Inferior parietal cortex (tissue), 1 donor: Measurements from ENCODE around the gene SPN.
"Not testable (repeated sequence)": the region's sequence is repeated elsewhere in the genome, so short reads cannot be mapped to it uniquely, and the experiment has no call there.

Experiments used
- DNase-seq: peaks from one replicate; pipeline ENCODE4 v3.0.0-alpha.2; 2016; ENCODE audit errors: extremely low spot score

Gene SPN

GRCh38 chr16:29645694-29646187 is 17.3 kb upstream of the SPN start:
- DNase-seq, result peak; percentile 29

DNA sequence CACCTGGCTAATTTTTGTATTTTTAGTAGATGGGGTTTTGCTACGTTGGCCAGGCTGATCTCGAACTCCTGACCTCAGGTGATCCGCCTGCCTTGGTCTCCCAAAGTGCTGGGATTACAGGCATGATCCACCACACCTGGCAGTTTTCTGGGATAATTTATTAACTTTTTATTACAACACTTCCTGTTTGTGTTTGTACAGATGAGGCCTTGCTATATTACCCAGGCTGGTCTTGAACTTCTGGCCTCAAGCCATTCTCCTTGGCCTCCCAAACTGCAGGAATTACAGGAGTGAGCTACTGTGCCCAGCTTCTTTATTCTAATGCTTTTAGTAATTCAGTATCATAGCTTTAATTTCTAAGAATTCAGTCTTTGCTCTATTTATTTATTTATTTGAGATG is 16.1 kb upstream of the SPN start:
- DNase-seq, result no peak

DNA sequence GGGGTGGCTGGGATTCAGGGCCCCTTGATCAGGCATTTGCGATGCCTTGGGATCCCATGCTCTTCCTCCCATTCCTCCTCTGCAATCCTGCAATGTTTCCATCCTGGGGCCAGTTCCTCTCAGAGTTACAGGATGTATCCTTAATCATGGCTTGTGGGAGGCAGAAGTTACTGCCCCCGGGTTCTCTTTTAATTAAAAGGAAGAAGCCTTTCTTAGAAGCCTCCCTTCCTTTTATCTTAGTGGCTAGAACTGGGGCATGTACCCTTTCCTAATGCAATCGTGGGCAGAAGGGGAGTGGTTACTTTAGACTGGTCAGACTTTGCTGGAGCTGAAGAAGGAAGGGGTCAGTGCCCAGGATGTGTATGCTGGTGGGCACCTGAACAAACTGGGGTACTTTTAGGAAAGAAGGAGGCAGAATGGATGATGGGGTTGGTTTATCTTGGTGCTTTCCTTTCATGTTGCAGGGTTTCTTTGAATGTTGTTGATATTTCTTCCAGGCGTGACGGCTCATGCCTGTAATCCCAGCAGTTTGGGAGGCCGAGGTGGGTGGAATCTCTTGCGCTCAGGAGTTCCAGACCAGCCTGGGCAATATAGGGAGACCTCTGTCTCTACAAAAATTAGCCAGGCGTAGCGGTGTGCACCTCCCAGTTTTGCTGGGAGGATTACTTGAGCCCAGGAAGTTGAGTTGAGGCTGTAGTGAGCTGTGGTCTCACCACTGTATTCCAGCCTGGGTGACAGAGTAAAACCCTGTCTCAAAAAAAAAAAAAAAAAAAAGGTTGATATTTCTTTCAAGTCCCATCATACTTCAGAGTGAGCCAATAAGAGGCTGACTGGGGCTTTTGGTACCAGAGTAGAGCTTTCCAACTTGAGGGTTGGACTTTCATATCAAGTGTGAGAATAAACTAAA is 13.2 kb upstream of the SPN start:
- DNase-seq, result no peak

GRCh38 chr16:29650771-29651170 is 12.3 kb upstream of the SPN start:
- no peak for DNase-seq

DNA sequence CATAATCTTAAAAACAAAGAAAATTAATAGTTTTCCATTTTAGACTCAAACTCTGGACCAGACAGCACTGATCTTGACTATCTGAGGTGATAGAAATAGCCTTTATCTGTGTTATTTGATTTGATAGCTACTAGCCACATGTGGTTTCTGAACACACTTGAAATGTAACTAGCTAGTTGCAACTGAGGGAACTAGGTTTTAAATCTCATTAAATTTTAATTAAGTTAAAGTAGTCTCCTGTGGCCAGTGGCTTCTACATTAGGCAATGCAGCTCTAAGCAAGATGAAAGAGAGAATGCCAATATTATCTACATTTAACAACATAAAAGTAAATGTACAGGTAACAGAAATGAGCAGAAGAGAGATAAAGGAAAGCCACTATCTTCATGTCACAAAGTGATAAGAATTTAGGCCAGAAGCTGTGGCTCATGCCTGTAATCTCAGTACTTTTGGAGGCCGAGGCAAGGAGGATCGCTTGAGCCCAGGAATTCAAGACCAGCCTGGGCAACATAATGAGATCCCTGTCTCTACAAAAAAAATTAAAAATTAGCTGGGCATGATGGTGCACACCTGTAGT is 11.2 kb upstream of the SPN start:
- no peak for DNase-seq

GRCh38 chr16:29653471-29653870 is 9.6 kb upstream of the SPN start:
- DNase-seq, result no peak

DNA sequence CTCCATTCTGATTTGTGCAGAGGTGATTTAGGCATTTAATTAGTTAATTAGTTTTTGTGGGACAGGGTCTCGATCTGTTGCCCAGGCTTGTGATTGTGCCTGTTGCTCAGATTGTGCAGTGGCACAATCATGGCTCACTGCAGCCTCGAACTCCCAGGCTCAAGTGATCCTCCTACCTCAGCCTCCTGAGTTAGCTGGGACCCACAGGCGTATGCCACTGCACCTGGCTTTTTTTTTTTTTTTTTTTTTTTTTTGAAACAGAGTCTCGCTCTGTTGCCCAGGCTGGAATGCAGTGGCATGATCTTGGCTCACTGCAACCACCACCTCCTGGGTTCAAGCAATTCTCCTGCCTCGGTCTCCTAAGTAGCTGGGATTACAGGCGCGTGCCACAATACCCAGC is 9.2 kb upstream of the SPN start:
- DNase-seq, result not testable (repeated sequence)

DNA sequence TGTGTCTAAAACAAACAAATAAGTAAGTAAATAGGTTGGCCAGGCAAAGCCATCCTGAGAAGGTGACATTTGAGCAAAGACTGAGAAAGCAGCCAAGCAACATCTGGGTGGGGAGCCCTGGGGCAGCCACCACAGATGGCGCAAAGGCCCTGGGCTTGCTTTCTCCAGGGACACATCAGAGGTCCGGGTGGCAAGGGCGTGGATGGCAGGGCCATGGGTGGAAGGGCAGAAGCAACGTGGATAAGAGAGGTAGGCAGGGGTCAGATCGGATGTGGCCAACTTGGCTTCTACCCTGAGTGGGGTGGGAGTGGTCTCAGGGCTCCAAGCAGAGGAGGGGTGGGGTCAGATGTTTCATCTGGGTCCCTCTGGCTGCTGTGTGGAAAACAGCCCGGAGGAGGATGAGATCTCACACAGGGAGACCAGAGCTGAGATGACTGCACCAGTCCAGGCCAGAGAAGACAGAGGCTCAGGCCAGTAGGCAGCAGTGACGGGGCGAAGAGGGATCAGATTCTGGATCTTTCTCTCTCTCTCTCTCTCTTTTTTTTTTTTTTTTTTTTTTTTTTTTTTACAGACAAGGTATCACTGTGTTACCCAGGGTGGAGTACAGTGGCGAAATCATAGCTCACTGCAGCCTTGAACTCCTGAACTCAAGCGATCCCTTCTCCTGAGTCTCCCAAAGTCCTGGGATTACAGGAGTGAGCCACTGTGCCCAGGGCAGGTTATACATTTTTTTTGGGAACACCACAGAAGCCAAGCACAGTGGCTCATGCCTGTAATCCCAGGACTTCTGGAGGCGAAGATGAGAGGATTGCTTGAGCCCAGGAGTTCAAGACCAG is 6.1 kb upstream of the SPN start:
- no peak for DNase-seq

DNA sequence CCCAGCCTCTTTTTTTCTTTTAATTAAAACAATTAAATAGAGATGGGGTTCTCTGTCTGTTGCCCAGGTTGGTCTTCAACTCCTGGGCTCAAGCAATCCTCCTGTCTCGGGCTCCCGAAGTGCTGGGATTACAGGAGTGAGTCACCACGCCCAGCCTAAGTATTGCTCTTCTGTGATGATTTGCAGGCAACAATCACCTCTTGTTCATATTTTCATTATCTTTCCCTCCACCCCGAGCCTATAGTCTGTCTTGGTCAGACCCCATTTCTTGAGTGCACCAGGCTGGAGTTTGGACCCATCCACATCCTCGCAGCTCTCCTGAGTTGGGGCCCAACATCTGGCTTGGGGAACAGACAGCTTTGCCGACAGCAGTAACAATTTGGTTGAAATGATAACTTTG is 4.3 kb upstream of the SPN start:
- no peak for DNase-seq

GRCh38 chr16:29662000-29662728 is 883 bp upstream of the SPN start:
- no peak for DNase-seq

DNA sequence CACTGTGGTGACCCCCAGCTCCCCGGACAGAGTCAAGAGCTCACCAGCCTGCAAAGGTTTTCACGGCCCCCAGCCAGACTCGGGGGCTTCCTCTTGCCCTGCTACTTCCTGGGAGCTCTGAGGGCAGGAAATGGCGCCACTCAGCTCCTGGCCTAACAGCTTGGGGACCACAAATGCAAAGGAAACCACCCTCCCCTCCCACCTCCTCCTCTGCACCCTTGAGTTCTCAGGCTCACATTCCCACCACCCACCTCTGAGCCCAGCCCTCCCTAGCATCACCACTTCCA is 375 bp upstream of the SPN start:
- DNase-seq, result no peak

- DNase-seq, result no peak
Measured at GRCh38 chr16:29663807-29664090, 702 bp downstream of the SPN start.

DNA sequence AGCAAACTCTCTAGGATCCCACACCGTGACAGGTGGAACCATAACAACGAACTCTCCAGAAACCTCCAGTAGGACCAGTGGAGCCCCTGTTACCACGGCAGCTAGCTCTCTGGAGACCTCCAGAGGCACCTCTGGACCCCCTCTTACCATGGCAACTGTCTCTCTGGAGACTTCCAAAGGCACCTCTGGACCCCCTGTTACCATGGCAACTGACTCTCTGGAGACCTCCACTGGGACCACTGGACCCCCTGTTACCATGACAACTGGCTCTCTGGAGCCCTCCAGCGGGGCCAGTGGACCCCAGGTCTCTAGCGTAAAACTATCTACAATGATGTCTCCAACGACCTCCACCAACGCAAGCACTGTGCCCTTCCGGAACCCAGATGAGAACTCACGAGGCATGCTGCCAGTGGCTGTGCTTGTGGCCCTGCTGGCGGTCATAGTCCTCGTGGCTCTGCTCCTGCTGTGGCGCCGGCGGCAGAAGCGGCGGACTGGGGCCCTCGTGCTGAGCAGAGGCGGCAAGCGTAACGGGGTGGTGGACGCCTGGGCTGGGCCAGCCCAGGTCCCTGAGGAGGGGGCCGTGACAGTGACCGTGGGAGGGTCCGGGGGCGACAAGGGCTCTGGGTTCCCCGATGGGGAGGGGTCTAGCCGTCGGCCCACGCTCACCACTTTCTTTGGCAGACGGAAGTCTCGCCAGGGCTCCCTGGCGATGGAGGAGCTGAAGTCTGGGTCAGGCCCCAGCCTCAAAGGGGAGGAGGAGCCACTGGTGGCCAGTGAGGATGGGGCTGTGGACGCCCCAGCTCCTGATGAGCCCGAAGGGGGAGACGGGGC is 1.3 kb downstream of the SPN start:
- no peak for DNase-seq

DNA sequence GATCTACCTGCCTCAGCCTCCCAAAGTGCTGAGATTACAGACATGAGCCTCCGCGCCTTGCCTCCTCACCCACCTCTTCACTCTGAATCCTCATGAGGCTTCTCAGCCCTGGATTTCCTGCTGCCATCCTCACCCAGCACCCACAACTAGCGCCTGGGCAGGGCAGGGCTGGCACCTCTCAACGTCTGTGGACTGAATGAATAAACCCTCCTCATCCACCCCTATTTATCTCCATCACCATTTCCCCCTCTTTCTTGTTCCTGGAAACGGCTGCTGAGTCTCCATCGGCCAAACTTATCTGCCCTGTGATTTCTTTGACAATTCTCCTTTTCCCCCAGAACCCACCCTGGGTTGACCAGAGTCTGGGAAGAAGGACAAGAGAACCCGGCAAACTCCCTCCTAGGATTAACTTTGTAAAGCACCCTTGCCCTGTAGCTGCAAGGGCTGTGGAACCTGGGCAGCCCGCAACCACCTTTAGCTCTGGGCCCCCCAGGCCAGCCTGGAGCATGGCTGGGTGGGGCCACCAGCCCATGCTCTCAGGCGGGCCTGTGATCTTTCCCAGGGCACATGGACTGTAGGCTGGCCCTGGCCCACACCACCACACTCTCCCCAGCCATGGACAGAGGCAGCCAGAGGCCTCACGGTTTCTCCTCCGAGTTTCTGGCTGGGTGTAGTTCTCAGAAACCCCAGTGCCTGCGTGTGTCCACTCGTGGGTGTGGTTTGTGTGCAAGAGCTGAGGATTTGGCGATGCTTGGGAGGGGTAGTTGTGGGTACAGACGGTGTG is 2.4 kb downstream of the SPN start:
- no peak for DNase-seq

- DNase-seq, result not testable (repeated sequence)
Measured at GRCh38 chr16:29667322-29667610, 4.2 kb downstream of the SPN start.

- no peak for DNase-seq
Measured at GRCh38 chr16:29667755-29668154, 4.7 kb downstream of the SPN start.

- no peak for DNase-seq
Measured at GRCh38 chr16:29668267-29668666, 5.2 kb downstream of the SPN start.

DNA sequence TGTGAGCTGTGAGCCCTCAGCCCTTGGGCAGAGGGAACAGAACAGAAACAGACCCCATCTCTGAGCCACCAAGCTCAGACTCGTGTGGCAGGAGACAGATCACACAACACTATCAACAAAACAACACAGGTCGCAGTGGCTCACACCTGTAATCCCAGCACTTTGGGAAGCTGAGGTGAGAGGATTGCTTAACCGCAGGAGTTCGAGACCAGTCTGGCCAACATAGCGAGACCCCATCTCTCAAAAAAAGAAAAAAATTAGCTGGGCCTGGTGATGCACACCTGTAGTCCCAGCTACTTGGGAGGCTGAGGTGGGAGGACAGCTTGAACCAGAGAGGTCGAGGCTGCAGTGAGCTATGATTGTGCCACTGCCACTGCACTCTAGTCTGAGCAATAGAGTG is 10.5 kb downstream of the SPN start:
- no peak for DNase-seq

DNA sequence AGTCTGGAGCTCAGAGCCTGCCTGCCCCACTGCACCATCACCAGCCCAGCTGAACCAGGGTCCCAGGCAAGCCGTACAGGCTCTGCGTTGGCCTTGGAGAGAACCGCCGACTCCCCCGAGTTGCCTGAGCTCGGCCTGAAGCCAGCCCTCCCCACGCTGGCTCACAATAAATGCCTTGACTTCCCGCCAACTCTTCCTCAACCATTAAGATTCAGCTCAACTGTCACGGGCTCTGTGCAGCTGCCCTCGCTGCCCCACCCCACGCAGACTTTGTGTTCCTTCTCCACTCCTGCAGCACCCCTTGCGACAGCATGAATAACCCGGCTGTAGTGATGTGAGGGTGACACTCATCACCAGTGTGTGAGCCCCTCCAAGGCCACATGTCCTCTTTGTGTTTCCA is 11.1 kb downstream of the SPN start:
- peak; percentile 76 for DNase-seq

DNA sequence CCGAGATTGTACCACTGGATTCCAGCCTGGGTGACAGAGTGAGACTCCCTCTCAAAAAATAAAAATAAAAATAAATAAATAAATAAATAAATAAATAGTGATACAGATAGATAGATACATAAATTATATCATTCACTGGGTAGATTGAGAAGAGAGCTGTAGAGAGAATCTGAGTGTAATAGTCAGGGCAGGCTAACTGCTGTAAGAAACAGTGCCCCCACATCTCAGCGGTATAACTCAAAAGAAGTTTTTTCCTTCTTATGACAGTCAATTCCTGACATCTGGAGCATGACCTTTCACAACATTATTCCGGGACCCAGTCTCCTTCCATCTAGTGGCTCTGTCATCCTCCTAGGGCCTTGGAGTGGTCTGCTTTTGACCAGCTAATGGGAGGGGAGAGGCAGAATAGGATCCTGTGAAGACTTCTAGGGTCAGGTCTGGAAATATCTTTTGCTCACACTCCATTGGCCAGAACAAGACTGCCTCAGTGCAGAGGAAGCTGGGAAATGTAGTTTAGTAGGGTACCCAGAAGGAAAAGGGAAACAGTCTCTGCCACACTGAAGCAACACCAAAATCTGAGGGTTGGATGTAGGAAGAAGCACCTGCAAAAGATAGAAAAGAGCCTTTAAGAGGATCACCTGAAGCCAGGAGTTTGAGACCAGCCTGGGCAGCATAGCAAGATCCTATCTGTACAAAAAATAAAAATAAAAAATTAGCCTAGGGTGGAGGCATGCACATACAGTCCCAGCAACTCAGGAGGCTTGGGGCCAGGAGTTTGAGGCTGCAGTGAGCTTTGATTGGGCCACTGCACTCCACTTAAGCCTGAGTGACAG is 13.0 kb downstream of the SPN start:
- DNase-seq, result peak; percentile 48
